Measurements from ENCODE around the gene ANKFY1.
"Not testable (repeated sequence)": the region's sequence is repeated elsewhere in the genome, so short reads cannot be mapped to it uniquely, and the experiment has no call there.

The ANKFY1 gene

GRCh38 chr17:4215882-4216570, 47.8 kb downstream of the ANKFY1 start:
- no peak for DNase-seq

DNA sequence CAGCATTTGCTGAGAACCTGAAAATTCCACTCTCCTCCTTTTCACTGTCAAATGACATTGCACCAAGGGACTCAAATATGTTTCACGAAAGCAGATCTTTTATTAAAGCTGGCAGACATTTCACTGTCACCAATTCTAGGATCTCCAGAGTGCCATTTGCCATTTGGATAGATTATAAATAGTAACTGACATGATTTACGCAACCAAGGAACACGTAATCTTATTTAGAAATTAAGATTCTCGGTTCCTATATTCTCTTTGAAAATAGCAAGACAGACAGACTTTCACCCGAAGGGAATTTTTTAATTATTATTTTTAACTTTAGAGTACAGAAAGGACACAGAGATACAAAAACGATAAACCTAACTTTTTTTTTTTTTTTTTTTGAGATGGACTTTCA, 49.6 kb downstream of the ANKFY1 start:
- no peak for DNase-seq

GRCh38 chr17:4209611-4210010, 54.2 kb downstream of the ANKFY1 start:
- no peak for DNase-seq

GRCh38 chr17:4208238-4208637, 55.5 kb downstream of the ANKFY1 start:
- no peak for DNase-seq

DNA sequence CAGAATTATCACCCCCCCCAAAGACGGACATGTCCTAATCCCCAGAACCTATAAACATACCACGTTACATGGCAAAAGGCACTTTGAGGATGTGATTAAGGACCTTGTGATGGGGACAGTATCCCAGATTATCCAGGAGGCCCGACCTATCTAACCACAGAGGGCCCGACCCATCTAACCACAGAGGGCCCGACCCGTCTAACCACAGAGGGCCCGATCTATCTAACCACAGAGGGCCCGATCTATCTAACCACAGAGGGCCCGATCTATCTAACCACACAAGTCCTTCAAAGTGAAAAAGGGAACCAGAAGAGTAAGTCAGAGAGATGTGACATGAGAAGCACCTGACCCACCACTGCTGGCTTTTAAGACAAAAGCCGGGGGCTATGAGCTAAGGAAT, 56.8 kb downstream of the ANKFY1 start:
- DNase-seq, result no peak

- no peak for DNase-seq
Observed at GRCh38 chr17:4205917-4206316, 57.9 kb downstream of the ANKFY1 start.

- DNase-seq, result peak; percentile 52
Observed at GRCh38 chr17:4204710-4205173, 59.0 kb downstream of the ANKFY1 start.

GRCh38 chr17:4204190-4204589, 59.6 kb downstream of the ANKFY1 start:
- DNase-seq, result no peak

- no peak for DNase-seq
Observed at GRCh38 chr17:4201226-4201625, 62.6 kb downstream of the ANKFY1 start.

DNA sequence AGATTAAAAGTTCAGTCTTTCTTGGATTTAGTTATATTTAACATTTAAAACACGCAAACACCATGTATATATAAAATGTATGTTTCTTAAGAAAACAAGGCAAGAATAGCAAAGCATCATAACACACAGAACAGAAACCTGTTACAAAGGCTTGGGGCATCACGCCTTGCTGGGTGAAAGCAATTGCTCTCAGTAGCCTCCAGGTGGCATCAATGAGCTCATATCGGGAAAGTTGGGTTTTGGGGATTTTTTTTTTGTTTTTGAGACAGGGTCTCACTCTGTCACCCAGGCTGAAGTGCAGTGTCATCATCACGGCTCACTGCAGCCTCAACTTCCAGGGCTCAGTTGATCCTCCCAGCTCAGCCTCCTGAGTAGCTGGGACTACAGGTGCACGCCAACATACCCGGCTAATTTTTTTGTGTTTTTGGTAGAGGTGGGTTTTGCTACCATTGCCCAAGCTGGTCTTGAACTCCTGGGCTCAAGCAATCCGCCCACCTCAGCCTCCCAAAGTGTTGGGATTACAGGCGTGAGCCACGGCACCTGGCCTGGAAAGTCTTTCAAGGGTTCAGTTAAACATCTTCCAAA, 63.9 kb downstream of the ANKFY1 start:
- no peak for DNase-seq

GRCh38 chr17:4198995-4199394, 64.8 kb downstream of the ANKFY1 start:
- DNase-seq, result no peak

GRCh38 chr17:4195306-4195705, 68.5 kb downstream of the ANKFY1 start:
- no peak for DNase-seq

DNA sequence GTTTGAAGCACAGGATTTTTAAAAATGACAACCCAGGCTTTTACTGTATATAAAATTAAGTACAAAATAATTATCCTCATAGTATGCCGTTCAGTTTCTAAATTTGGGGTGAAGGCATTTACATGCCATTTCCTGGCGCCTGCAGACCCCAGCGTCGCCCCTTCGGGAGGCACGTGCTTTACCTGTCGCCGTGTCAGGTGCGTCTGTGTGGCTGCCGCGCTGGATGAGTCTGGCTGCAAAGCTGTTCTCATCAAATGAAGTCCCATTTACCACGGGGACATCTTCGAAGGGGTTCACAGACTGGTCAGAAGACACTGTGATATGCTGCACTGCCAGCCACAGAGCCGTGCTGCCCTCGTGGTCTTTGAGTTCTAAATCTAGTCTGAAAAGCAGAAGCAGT, 69.0 kb downstream of the ANKFY1 start:
- DNase-seq, result no peak

DNA sequence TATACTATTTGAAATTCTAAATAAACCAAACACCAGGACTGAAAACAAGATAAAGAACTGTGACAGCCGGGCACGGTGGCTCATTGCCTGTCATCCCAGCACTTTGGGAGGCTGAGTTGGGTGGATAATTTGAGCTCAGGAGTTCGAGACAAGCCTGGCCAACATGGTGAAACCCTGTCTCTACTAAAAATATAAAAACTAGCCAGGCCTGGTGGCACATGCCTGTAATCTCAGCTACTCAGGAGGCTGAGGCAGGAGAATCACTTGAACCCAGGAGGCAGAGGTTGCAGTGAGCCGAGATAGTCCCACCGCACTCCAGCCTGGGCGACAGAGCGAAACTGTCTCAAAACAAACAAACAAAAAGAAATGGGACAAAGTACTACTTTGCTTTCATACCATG, 73.0 kb downstream of the ANKFY1 start:
- DNase-seq, result not testable (repeated sequence)

- no peak for DNase-seq
Observed at GRCh38 chr17:4189280-4189679, 74.5 kb downstream of the ANKFY1 start.

GRCh38 chr17:4188076-4188475, 75.7 kb downstream of the ANKFY1 start:
- no peak for DNase-seq

DNA sequence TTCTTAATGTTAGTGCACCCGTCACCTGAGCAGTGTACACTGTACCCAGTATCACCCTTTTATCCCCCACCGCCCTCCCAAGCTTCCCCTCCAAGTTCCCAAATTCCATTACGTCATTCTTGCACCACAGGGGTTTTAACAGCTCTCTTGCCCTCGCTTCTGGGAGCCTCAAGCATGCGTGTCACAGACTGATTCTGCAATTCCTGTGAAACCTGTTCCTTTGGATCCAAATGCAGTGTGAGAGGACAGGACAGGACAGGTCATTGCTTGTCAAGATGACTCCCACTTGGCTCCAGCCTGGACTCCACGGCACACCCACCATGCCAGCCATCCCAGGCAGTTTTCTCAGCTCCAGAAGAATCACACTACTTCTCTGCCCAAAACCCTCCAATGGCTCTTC, 76.7 kb downstream of the ANKFY1 start:
- DNase-seq, result no peak

GRCh38 chr17:4186357-4186881, 77.4 kb downstream of the ANKFY1 start:
- DNase-seq, result no peak

GRCh38 chr17:4185656-4186055, 78.1 kb downstream of the ANKFY1 start:
- no peak for DNase-seq

DNA sequence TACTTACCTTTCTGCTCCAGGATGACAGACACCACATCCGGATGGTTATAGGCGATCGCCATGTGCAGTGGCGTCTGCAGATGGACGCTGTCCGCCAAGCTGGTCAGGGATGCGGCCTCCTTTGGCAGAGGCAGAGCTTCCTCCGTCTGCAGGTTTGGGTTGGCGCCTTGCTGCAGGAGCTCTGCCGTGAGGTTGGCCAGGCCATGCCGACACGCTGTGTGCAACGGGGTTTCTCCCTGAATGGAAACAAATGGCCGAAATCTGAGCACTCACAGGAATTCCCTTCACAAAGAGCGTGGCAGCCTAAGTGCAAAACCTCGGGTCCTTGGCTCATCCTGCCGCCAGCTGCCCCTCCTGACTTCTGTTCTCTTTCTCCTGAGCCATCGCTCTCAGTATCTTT, 79.0 kb downstream of the ANKFY1 start:
- DNase-seq, result no peak

DNA sequence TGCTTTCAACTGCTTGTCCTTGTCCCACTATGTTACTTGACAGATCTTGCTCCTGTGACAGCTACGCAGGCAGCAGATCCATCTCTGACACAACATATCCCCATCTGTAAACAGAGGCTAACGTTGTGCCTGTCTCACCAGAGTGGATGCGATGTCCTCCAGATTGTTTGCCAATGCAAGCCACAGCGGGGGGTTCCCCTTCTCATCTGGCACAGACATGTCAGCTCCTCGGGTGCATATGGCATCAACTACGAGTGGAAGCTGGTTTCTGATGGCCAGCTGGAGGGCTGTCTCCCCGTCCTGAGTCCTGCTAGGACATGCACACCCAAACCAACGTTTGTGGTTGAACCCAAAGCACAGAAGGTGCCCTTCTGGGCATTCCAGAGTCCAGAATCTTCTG, 81.7 kb downstream of the ANKFY1 start:
- DNase-seq, result no peak

- DNase-seq, result no peak
Observed at GRCh38 chr17:4180791-4181190, 83.0 kb downstream of the ANKFY1 start.

GRCh38 chr17:4179071-4179470, 84.7 kb downstream of the ANKFY1 start:
- no peak for DNase-seq

GRCh38 chr17:4178651-4179050, 85.1 kb downstream of the ANKFY1 start:
- DNase-seq, result no peak

GRCh38 chr17:4177806-4178205, 86.0 kb downstream of the ANKFY1 start:
- DNase-seq, result no peak
